ENCODE measurements around the gene TFDP2.

The TFDP2 gene

GRCh38 chr3:142029052-142029642 lies 120.2 kb downstream of the TFDP2 start:
- peak overlapping the region; percentile 79 for H3K4me3 ChIP-seq (ENCODE audit: low read length)
- peaks cover 55% of the 10 kb centered on the region for H3K4me1 ChIP-seq (ENCODE audit: control insufficient read depth, low read length)
- peak overlapping the region; percentile 78 for H3K4me2 ChIP-seq (ENCODE audit: low read length)
- no peaks in the 10 kb centered on the region for H3K9me3 ChIP-seq (ENCODE audit: control insufficient read depth, insufficient read depth, low read length)
- H3F3A ChIP-seq (ENCODE audit: control insufficient read depth, insufficient read depth): peaks cover 21% of the 10 kb centered on the region
- no peaks in the 10 kb centered on the region for H3K9me2 ChIP-seq (replicated peaks; ENCODE audit: control insufficient read depth, low read length)
- H3K36me3 ChIP-seq (ENCODE audit: control insufficient read depth, low read length): peaks cover 19% of the 10 kb centered on the region
- TF ChIP-seq CTCF (IDR thresholded peaks at IDR 0.05; ENCODE audit: low read depth, low read length, poor library complexity, severe bottlenecking) (no peak), EZH2phosphoT487 (IDR thresholded peaks at IDR 0.05; ENCODE audit: borderline replicate concordance, low read length) (no peak)
- H3K79me2 ChIP-seq (ENCODE audit: control insufficient read depth, low read length): peaks cover 48% of the 10 kb centered on the region
- no peaks in the 10 kb centered on the region for H3K27me3 ChIP-seq (ENCODE audit: control insufficient read depth, low read length)
- peak overlapping the region; percentile 68 for H3K27ac ChIP-seq (ENCODE audit: low read depth, low read length)
- H4K20me1 ChIP-seq (ENCODE audit: control insufficient read depth, insufficient read depth, low read depth, low read length): no peaks in the 10 kb centered on the region

GRCh38 chr3:142028243-142028777 lies 121.0 kb downstream of the TFDP2 start:
- Histone ChIP-seq H3K36me3 (ENCODE audit: control insufficient read depth, low read length) (peaks cover 26% of the 10 kb centered on the region), H3K79me2 (ENCODE audit: control insufficient read depth, low read length) (peaks cover 56% of the 10 kb centered on the region), H3K4me3 (ENCODE audit: low read length) (peak overlapping the region; percentile 79), H3K27ac (ENCODE audit: low read depth, low read length) (peak overlapping the region; percentile 68), H3K4me2 (ENCODE audit: low read length) (peak overlapping the region; percentile 78), H3K9me2 (replicated peaks; ENCODE audit: control insufficient read depth, low read length) (no peaks in the 10 kb centered on the region), H3K4me1 (ENCODE audit: control insufficient read depth, low read length) (peaks cover 63% of the 10 kb centered on the region), H3F3A (ENCODE audit: control insufficient read depth, insufficient read depth) (peaks cover 21% of the 10 kb centered on the region), H4K20me1 (ENCODE audit: control insufficient read depth, insufficient read depth, low read depth, low read length) (no peaks in the 10 kb centered on the region), H3K27me3 (ENCODE audit: control insufficient read depth, low read length) (no peaks in the 10 kb centered on the region), H3K9me3 (ENCODE audit: control insufficient read depth, insufficient read depth, low read length) (no peaks in the 10 kb centered on the region)
- TF ChIP-seq EZH2phosphoT487 (IDR thresholded peaks at IDR 0.05; ENCODE audit: borderline replicate concordance, low read length) (no peak), CTCF (IDR thresholded peaks at IDR 0.05; ENCODE audit: low read depth, low read length, poor library complexity, severe bottlenecking) (no peak)

GRCh38 chr3:142027735-142028134 lies 121.6 kb downstream of the TFDP2 start:
- Histone ChIP-seq H3K4me3 (ENCODE audit: low read length) (peak overlapping the region; percentile 79), H3K4me2 (ENCODE audit: low read length) (peak overlapping the region; percentile 78), H3K27me3 (ENCODE audit: control insufficient read depth, low read length) (no peaks in the 10 kb centered on the region), H3K36me3 (ENCODE audit: control insufficient read depth, low read length) (peaks cover 28% of the 10 kb centered on the region), H3F3A (ENCODE audit: control insufficient read depth, insufficient read depth) (peaks cover 21% of the 10 kb centered on the region), H3K27ac (ENCODE audit: low read depth, low read length) (peak overlapping the region; percentile 68), H3K4me1 (ENCODE audit: control insufficient read depth, low read length) (peaks cover 66% of the 10 kb centered on the region), H3K79me2 (ENCODE audit: control insufficient read depth, low read length) (peaks cover 62% of the 10 kb centered on the region), H3K9me3 (ENCODE audit: control insufficient read depth, insufficient read depth, low read length) (no peaks in the 10 kb centered on the region), H3K9me2 (replicated peaks; ENCODE audit: control insufficient read depth, low read length) (no peaks in the 10 kb centered on the region), H4K20me1 (ENCODE audit: control insufficient read depth, insufficient read depth, low read depth, low read length) (no peaks in the 10 kb centered on the region)
- TF ChIP-seq CTCF (IDR thresholded peaks at IDR 0.05; ENCODE audit: low read depth, low read length, poor library complexity, severe bottlenecking) (no peak), EZH2phosphoT487 (IDR thresholded peaks at IDR 0.05; ENCODE audit: borderline replicate concordance, low read length) (no peak)

Measured in DOHH2 (cell line).